Liver (tissue), 9 donors: ENCODE results near the gene BMP6. TPM values are rescaled to one million over a fixed set of nuclear protein-coding genes. Genes with fewer than 3 reads are reported as not detected.

Experiments used
- DNase-seq: peaks from one replicate; pipeline ENCODE4 v3.0.0-alpha.2; 2017; ENCODE audit warnings: low spot score
- H3K27ac ChIP-seq, 2 donors: one replicate each; pipeline ENCODE4 v1.7.0; 2013; ENCODE audit warnings: inconsistent platforms in 2 of 2, low read length in 2 of 2, control low read depth in 1 of 2, low read depth in 1 of 2, mild to moderate bottlenecking in 1 of 2
- H3K27me3 ChIP-seq, 4 donors: one replicate each; pipeline versions ENCODE4 v1.6.1 to v1.7.0; 2013; ENCODE audit warnings: low read length in 3 of 4, inconsistent platforms in 1 of 4, mild to moderate bottlenecking in 1 of 4, moderate library complexity in 1 of 4; ENCODE audit not compliant: control insufficient read depth in 4 of 4, insufficient read depth in 4 of 4
- H3K36me3 ChIP-seq, 4 donors: one replicate each; pipeline versions ENCODE4 v1.6.1 to v1.7.0; 2013; ENCODE audit warnings: low read length in 3 of 4, mild to moderate bottlenecking in 3 of 4, low read depth in 1 of 4, moderate library complexity in 1 of 4; ENCODE audit not compliant: control insufficient read depth in 4 of 4, insufficient read depth in 3 of 4
- H3K4me1 ChIP-seq, 4 donors: one replicate each; pipeline versions ENCODE4 v1.6.1 to v1.7.0; 2013; ENCODE audit warnings: low read length in 3 of 4, mild to moderate bottlenecking in 3 of 4, moderate library complexity in 1 of 4; ENCODE audit not compliant: control insufficient read depth in 4 of 4, insufficient read depth in 4 of 4
- H3K4me3 ChIP-seq, 3 donors: one replicate each; pipeline versions ENCODE4 v1.6.1 to v1.7.0; 2013; ENCODE audit warnings: low read length in 3 of 3, control low read depth in 1 of 3, low read depth in 1 of 3, mild to moderate bottlenecking in 1 of 3
- H3K9ac ChIP-seq, 2 donors: one replicate each; pipeline ENCODE4 v1.7.0; 2013; ENCODE audit warnings: low read length in 2 of 2, mild to moderate bottlenecking in 2 of 2, moderate library complexity in 2 of 2, control low read depth in 1 of 2, low read depth in 1 of 2
- H3K9me3 ChIP-seq, 4 donors: one replicate each; pipeline versions ENCODE4 v1.6.1 to v1.7.0; 2013; ENCODE audit warnings: low read length in 3 of 4; ENCODE audit not compliant: control insufficient read depth in 4 of 4
- EGR1 ChIP-seq, 2 donors: IDR thresholded peaks; 2 replicates each; pipeline ENCODE4 v1.6.1; 2016 to 2018; ENCODE audit warnings: antibody characterized with exemption in 2 of 2, low read depth in 2 of 2
- FOXA1 ChIP-seq: IDR thresholded peaks from 2 replicates; pipeline ENCODE4 v1.6.1; 2016; ENCODE audit warnings: antibody characterized with exemption
- FOXA2 ChIP-seq: IDR thresholded peaks from 2 replicates; pipeline ENCODE4 v1.6.1; 2016; ENCODE audit warnings: antibody characterized with exemption
- HNF4A ChIP-seq, 2 donors: conservative IDR thresholded peaks; 2 replicates each; pipeline ENCODE4 v1.6.1; 2016; ENCODE audit warnings: antibody characterized with exemption in 2 of 2, mild to moderate bottlenecking in 2 of 2
- HNF4G ChIP-seq: IDR thresholded peaks from 2 replicates; pipeline ENCODE4 v1.6.1; 2016; ENCODE audit warnings: antibody characterized with exemption
- JUND ChIP-seq, 2 donors: IDR thresholded peaks; 2 replicates each; pipeline ENCODE4 v1.6.1; 2016; ENCODE audit warnings: antibody characterized with exemption in 2 of 2
- RAD21 ChIP-seq, 2 donors: IDR thresholded peaks; 2 replicates each; pipeline ENCODE4 v1.6.1; 2016; ENCODE audit warnings: antibody characterized with exemption in 2 of 2, mild to moderate bottlenecking in 2 of 2
- RXRA ChIP-seq, 2 donors: IDR thresholded peaks; 2 replicates each; pipeline ENCODE4 v1.6.1; 2017 to 2018; ENCODE audit warnings: antibody characterized with exemption in 2 of 2, mild to moderate bottlenecking in 1 of 2
- SP1 ChIP-seq: IDR thresholded peaks from 2 replicates; pipeline ENCODE4 v1.6.1; 2018; ENCODE audit warnings: antibody characterized with exemption, mild to moderate bottlenecking
- TAF1 ChIP-seq: conservative IDR thresholded peaks from 2 replicates; pipeline ENCODE4 v1.6.1; 2016; ENCODE audit warnings: antibody characterized with exemption, mild to moderate bottlenecking
- YY1 ChIP-seq: IDR thresholded peaks from 2 replicates; pipeline ENCODE4 v1.6.1; 2016; ENCODE audit warnings: antibody characterized with exemption, mild to moderate bottlenecking
- polyA plus RNA-seq, 2 donors: library from polyadenylated mRNA; stranded (reverse) in 1 of 2; unstranded in 1 of 2; fragments of 200-250 nt in 1 of 2; fragments of >200 nt in 1 of 2; fragmentation: Nextera tagmentation in 1 of 2; extraction: Ambion mirVana in 1 of 2; gene quantifications; one replicate each; pipeline versions ENCODE4 v1.2.1 to v1.2.3, GENCODE V29; 2013 to 2015
- total RNA-seq, 2 donors: library from RNA; depleted of rRNA; stranded (reverse); fragments of >200 nt; gene quantifications; one replicate each; pipeline ENCODE4 v1.2.3, GENCODE V29; 2014
- TF ChIP-seq, protein P1 (sequence below): IDR thresholded peaks from 2 replicates; pipeline ENCODE4 v1.6.1; 2016; ENCODE audit warnings: antibody characterized with exemption
- TF ChIP-seq, protein P2 (sequence below): IDR thresholded peaks from 2 replicates; pipeline ENCODE4 v1.6.1; 2016; ENCODE audit warnings: antibody characterized with exemption
- TF ChIP-seq, protein P3 (sequence below): IDR thresholded peaks from 2 replicates; pipeline ENCODE4 v1.6.1; 2016; ENCODE audit warnings: antibody characterized with exemption
- TF ChIP-seq, protein P4 (sequence below): fragments of 150-350 bp; IDR thresholded peaks from 2 replicates; pipeline ENCODE4 v1.5.1; 2017; ENCODE audit warnings: improper control_type of control experiment, low read depth, low read length; ENCODE audit not compliant: missing input control
- donor health status: healthy.
- donor health status: healthy.
- donor health status: healthy.
- donor health status: healthy.
- donor health status: healthy.

Gene BMP6
- total and polyA plus RNA-seq, 4 donors = 0.57 to 5.9 (median 2.3) TPM

DNA sequence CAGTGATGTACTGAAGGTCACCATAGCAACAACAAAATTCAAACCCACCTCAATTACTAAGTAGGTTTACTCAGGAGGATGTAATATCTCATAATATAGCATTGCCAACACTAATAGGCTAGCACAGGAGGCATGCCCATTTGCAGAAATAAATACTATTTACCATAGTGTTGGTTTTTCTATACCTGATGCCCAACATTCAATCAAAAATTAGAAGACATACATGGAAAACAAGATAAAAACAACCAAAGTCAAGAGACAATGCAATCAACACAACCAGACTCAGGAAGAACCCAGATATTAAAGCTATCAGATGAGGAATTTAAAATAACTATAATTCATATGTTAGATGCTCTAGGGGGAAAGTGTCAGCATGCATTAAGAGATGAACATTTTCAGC, 199.0 kb downstream of the BMP6 start:
- Histone ChIP-seq H3K9me3 (peaks cover 0 to 4% (median 1%) of the 10 kb centered on the region in 4 donors), H3K27me3 (no peaks in the 10 kb centered on the region), H3K4me1 (no peaks in the 10 kb centered on the region), H3K9ac (no peak overlapping the region), H3K27ac (no peak overlapping the region), H3K4me3 (no peak overlapping the region), H3K36me3 (no peaks in the 10 kb centered on the region)
- no peak for DNase-seq
- TF ChIP-seq YY1 = no peak
- TF ChIP-seq, protein P1, sequence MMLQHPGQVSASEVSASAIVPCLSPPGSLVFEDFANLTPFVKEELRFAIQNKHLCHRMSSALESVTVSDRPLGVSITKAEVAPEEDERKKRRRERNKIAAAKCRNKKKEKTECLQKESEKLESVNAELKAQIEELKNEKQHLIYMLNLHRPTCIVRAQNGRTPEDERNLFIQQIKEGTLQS = no peak
- no peak for TF ChIP-seq RXRA (IDR thresholded peaks at IDR 0.05)
- TF ChIP-seq FOXA2 = no peak
- no peak for TF ChIP-seq SP1
- TF ChIP-seq HNF4G = no peak
- TF ChIP-seq, protein P2, sequence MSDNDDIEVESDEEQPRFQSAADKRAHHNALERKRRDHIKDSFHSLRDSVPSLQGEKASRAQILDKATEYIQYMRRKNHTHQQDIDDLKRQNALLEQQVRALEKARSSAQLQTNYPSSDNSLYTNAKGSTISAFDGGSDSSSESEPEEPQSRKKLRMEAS = no peak
- TF ChIP-seq, protein P3, sequence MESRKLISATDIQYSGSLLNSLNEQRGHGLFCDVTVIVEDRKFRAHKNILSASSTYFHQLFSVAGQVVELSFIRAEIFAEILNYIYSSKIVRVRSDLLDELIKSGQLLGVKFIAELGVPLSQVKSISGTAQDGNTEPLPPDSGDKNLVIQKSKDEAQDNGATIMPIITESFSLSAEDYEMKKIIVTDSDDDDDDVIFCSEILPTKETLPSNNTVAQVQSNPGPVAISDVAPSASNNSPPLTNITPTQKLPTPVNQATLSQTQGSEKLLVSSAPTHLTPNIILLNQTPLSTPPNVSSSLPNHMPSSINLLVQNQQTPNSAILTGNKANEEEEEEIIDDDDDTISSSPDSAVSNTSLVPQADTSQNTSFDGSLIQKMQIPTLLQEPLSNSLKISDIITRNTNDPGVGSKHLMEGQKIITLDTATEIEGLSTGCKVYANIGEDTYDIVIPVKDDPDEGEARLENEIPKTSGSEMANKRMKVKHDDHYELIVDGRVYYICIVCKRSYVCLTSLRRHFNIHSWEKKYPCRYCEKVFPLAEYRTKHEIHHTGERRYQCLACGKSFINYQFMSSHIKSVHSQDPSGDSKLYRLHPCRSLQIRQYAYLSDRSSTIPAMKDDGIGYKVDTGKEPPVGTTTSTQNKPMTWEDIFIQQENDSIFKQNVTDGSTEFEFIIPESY = no peak
- no peak for TF ChIP-seq TAF1
- TF ChIP-seq RAD21 (IDR thresholded peaks at IDR 0.05) = no peak
- no peak for TF ChIP-seq JUND (IDR thresholded peaks at IDR 0.05)
- no peak for TF ChIP-seq HNF4A (conservative IDR thresholded peaks at IDR 0.05)
- TF ChIP-seq FOXA1 = no peak
- TF ChIP-seq EGR1 (IDR thresholded peaks at IDR 0.05; ENCODE audit: low read depth in 2 of 2) = no peak
- TF ChIP-seq, protein P4, sequence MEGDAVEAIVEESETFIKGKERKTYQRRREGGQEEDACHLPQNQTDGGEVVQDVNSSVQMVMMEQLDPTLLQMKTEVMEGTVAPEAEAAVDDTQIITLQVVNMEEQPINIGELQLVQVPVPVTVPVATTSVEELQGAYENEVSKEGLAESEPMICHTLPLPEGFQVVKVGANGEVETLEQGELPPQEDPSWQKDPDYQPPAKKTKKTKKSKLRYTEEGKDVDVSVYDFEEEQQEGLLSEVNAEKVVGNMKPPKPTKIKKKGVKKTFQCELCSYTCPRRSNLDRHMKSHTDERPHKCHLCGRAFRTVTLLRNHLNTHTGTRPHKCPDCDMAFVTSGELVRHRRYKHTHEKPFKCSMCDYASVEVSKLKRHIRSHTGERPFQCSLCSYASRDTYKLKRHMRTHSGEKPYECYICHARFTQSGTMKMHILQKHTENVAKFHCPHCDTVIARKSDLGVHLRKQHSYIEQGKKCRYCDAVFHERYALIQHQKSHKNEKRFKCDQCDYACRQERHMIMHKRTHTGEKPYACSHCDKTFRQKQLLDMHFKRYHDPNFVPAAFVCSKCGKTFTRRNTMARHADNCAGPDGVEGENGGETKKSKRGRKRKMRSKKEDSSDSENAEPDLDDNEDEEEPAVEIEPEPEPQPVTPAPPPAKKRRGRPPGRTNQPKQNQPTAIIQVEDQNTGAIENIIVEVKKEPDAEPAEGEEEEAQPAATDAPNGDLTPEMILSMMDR = no peak

Other genes starting within 250 kb of the BMP6 start
- 10 to 100 TPM; 41.2 to 74.7 TPM for gene DSP, start 184.4 kb upstream of the BMP6 start, total RNA-seq
- 10 to 100 TPM; 25.0 to 27.1 TPM for gene DSP, start 184.4 kb upstream of the BMP6 start, polyA plus RNA-seq
- gene SNRNP48, start 135.9 kb upstream of the BMP6 start, total RNA-seq = 1 to 10 TPM; 8.5 to 9.7 TPM
- gene SNRNP48, start 135.9 kb upstream of the BMP6 start, polyA plus RNA-seq = 1 to 10 TPM; 5.0 to 8.3 TPM
- gene TXNDC5, start 184.7 kb downstream of the BMP6 start, total RNA-seq = 100 to 1,000 TPM; 117 to 273 TPM
- gene TXNDC5, start 184.7 kb downstream of the BMP6 start, polyA plus RNA-seq = 100 to 1,000 TPM in 1 of 2 donors, 10 to 100 TPM in 1; 50.2 to 204 TPM